Endothelial cell of umbilical vein (primary cell): ENCODE data around the gene ELP4.

ENCODE experiments used
- CTCF ChIP-seq, 2 donors: IDR thresholded peaks; 1 replicate in 1 of 2; 2 replicates in 1 of 2; pipeline ENCODE4 v1.5.1; 2011; ENCODE audit warnings: low read length in 2 of 2, mild to moderate bottlenecking in 2 of 2, moderate library complexity in 2 of 2, control low read depth in 1 of 2, inconsistent platforms in 1 of 2, low read depth in 1 of 2; ENCODE audit not compliant: insufficient read depth in 1 of 2; ENCODE audit errors: extremely low read depth in 1 of 2
- EZH2 ChIP-seq: IDR thresholded peaks from 2 replicates; pipeline ENCODE4 v1.6.1; 2012; ENCODE audit warnings: borderline replicate concordance, low read depth, mild to moderate bottlenecking, moderate library complexity, low read length, inconsistent platforms; ENCODE audit not compliant: severe bottlenecking
- MAX ChIP-seq: IDR thresholded peaks from 2 replicates; pipeline ENCODE4 v1.6.1; 2011; ENCODE audit not compliant: insufficient read depth, insufficient read length
- MYC ChIP-seq: IDR thresholded peaks from one replicate; pipeline ENCODE4 v1.6.1; 2011; ENCODE audit warnings: mild to moderate bottlenecking, low read depth, low read length
- POLR2A ChIP-seq: IDR thresholded peaks from 2 replicates; pipeline ENCODE4 v1.6.1; 2012; ENCODE audit warnings: low read depth, mild to moderate bottlenecking, control low read depth, low read length

GRCh38 chr11:31601635-31602282 is 92.2 kb downstream of the ELP4 start:
- TF ChIP-seq POLR2A (no peak), CTCF (IDR thresholded peaks at IDR 0.05; ENCODE audit: extremely low read depth in 1 of 2, insufficient read depth in 1 of 2, low read depth in 1 of 2, low read length in 2 of 2) (no peak), EZH2 (no peak), MYC (no peak), MAX (no peak)
